Measurements from ENCODE around the gene HAUS6.

DNA sequence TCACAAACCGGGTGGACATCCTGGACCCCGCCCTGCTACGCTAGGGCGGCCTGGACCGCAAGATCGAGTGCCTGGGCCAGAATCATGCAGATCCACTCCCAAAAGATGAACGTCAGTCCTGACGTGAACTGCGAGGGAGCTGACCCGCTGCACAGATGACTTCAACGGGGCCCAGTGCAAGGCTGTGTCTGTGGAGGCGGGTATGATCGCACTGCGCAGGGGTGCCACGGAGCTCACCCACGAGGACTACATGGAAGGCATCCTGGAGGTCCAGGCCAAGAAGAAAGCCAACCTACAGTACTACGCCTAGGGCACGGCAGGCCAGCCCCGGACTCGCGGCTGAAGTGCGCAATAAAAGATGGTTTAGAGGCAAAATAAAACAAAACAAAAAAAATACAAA is 74.9 kb downstream of the HAUS6 start:
- TF ChIP-seq POLR2A (IDR thresholded peaks at IDR 0.05; ENCODE audit: low read depth, low read length) (no peak), PAX5 (IDR thresholded peaks at IDR 0.05; ENCODE audit: insufficient read depth, low read length, severe bottlenecking) (no peak)

Measured in GM12891 (cell line).